DND-41 (cell line): ENCODE measurements around the gene KCNC3.

Experiments
- CTCF ChIP-seq: IDR thresholded peaks from 2 replicates; pipeline ENCODE4 v1.5.1; 2012; ENCODE audit warnings: borderline replicate concordance, low read length, moderate library complexity, mild to moderate bottlenecking; ENCODE audit not compliant: poor library complexity, severe bottlenecking; ENCODE audit errors: extremely low read depth
- EZH2 ChIP-seq: IDR thresholded peaks from 3 replicates; pipeline ENCODE4 v1.6.1; 2012; ENCODE audit warnings: borderline replicate concordance, low read depth, mild to moderate bottlenecking, moderate library complexity, low read length, inconsistent platforms; ENCODE audit not compliant: severe bottlenecking

GRCh38 chr19:50377517-50377916 is 48.3 kb upstream of the KCNC3 start:
- TF ChIP-seq CTCF (no peak), EZH2 (no peak)
